Fibroblast of lung (primary cell): ENCODE data around the gene KEAP1. TPM values are rescaled to one million over a fixed set of nuclear protein-coding genes. Genes with fewer than 3 reads are reported as not detected.
"Not testable (repeated sequence)": the region's sequence is repeated elsewhere in the genome, so short reads cannot be mapped to it uniquely, and the experiment has no call there.

ENCODE experiments used
- DNase-seq, 2 donors: peaks; one replicate each; pipeline versions ENCODE4 v3.0.0 to v3.0.0-alpha.2; 2010; ENCODE audit warnings: low read depth in 2 of 2
- H2AFZ ChIP-seq: 2 replicates; pipeline ENCODE4 v1.5.1; 2012; ENCODE audit warnings: low read length, control low read depth, inconsistent platforms
- H3K27ac ChIP-seq: 2 replicates; pipeline ENCODE4 v1.5.1; 2011; ENCODE audit warnings: low read length, control low read depth; ENCODE audit not compliant: insufficient read depth
- H3K27me3 ChIP-seq: 2 replicates; pipeline ENCODE4 v1.5.1; 2011; ENCODE audit warnings: mild to moderate bottlenecking, low read length; ENCODE audit not compliant: control insufficient read depth, insufficient read depth
- H3K36me3 ChIP-seq: 2 replicates; pipeline ENCODE4 v1.5.1; 2011; ENCODE audit warnings: low read length; ENCODE audit not compliant: control insufficient read depth, insufficient read depth
- H3K4me1 ChIP-seq: 2 replicates; pipeline ENCODE4 v1.5.1; 2011; ENCODE audit warnings: low read length; ENCODE audit not compliant: control insufficient read depth, insufficient read depth; ENCODE audit errors: extremely low read depth
- H3K4me2 ChIP-seq: 2 replicates; pipeline ENCODE4 v1.5.1; 2011; ENCODE audit warnings: low read length, control low read depth; ENCODE audit not compliant: insufficient read depth; ENCODE audit errors: extremely low read depth
- H3K4me3 ChIP-seq, 4 experiments: fragments of 200-600 bp in 1 of 4; sonication (generic) in 1 of 4; replicated peaks in 1 of 4; 2 replicates each; pipeline ENCODE4 v1.5.1; 2011 to 2016; ENCODE audit warnings: low read length in 4 of 4, low read depth in 3 of 4, mild to moderate bottlenecking in 3 of 4, control low read depth in 2 of 4, inconsistent platforms in 1 of 4, mixed read lengths in 1 of 4; ENCODE audit not compliant: insufficient read depth in 1 of 4; ENCODE audit errors: control extremely low read depth in 1 of 4
- H3K79me2 ChIP-seq: 2 replicates; pipeline ENCODE4 v1.5.1; 2012; ENCODE audit warnings: mild to moderate bottlenecking, low read length, inconsistent platforms; ENCODE audit not compliant: control insufficient read depth, insufficient read depth
- H3K9ac ChIP-seq: 2 replicates; pipeline ENCODE4 v1.5.1; 2011; ENCODE audit warnings: mild to moderate bottlenecking, low read length, control low read depth; ENCODE audit not compliant: insufficient read depth
- H3K9me3 ChIP-seq: 2 replicates; pipeline ENCODE4 v1.5.1; 2012; ENCODE audit warnings: low read depth, low read length; ENCODE audit not compliant: control insufficient read depth, insufficient read depth
- H4K20me1 ChIP-seq: 2 replicates; pipeline ENCODE4 v1.5.1; 2011; ENCODE audit warnings: low read length; ENCODE audit not compliant: control insufficient read depth, insufficient read depth; ENCODE audit errors: extremely low read depth
- CTCF ChIP-seq, 2 donors: IDR thresholded peaks in 1 of 2; conservative IDR thresholded peaks in 1 of 2; 1 replicate in 1 of 2; 2 replicates in 1 of 2; pipeline ENCODE4 v1.5.1; 2011 to 2012; ENCODE audit warnings: low read length in 2 of 2, control low read depth in 1 of 2, inconsistent platforms in 1 of 2, low read depth in 1 of 2, mild to moderate bottlenecking in 1 of 2
- EZH2 ChIP-seq: IDR thresholded peaks from 2 replicates; pipeline ENCODE4 v1.5.1; 2012; ENCODE audit warnings: low read length, control low read depth, mild to moderate bottlenecking; ENCODE audit errors: missing control alignments
- polyA plus RNA-seq, 2 donors: library from polyadenylated mRNA; depleted of rRNA in 1 of 2; stranded (reverse) in 1 of 2; unstranded in 1 of 2; fragments of >200 nt; gene quantifications; 2 replicates each; pipeline ENCODE4 v1.2.1, GENCODE V29; 2011 to 2012; ENCODE audit warnings: missing spikeins in 1 of 2
- total RNA-seq: library from RNA; depleted of rRNA; stranded (reverse); fragments of >200 nt; gene quantifications from 2 replicates; pipeline ENCODE4 v1.2.1, GENCODE V29; 2014

KEAP1 gene
- total and polyA plus RNA-seq, 2 donors (not counting 1 experiment from before 2014, with no cell fraction given): 36.1 to 103 TPM

DNA sequence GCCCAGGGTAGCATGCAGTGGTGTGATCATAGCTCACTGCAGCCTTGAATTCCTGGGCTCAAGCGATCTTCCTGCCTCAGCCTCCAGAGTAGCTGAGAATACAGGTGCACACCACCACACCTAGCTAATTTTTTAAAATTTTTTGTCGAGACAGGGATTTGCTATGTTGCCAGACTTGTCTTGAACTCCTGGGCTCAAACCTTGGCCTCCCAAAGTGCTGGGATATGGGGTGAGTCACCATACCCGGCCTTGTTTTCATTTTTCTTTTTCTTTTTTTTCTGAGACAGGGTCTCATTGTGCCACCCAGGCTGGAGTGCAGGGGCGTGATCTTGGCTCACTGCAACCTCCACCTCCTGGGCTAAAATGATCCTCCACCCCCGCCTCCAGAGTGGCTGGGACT lies 38.7 kb downstream of the KEAP1 start:
- H3K27me3 ChIP-seq: no peaks in the 10 kb centered on the region
- no peak overlapping the region for H3K4me3 ChIP-seq
- no peaks in the 10 kb centered on the region for H4K20me1 ChIP-seq
- no peak overlapping the region for H3K4me2 ChIP-seq
- no peak overlapping the region for H2AFZ ChIP-seq
- no peak for DNase-seq
- no peaks in the 10 kb centered on the region for H3K4me1 ChIP-seq
- H3K27ac ChIP-seq: no peak overlapping the region
- H3K79me2 ChIP-seq: no peaks in the 10 kb centered on the region
- no peaks in the 10 kb centered on the region for H3K9me3 ChIP-seq
- peaks cover 6% of the 10 kb centered on the region for H3K36me3 ChIP-seq
- TF ChIP-seq EZH2: no peak
- no peak for TF ChIP-seq CTCF (conservative IDR thresholded peaks at IDR 0.05 in 1 of 2, IDR thresholded peaks at IDR 0.05 in 1 of 2; ENCODE audit: low read depth in 1 of 2, low read length in 2 of 2)
- H3K9ac ChIP-seq: no peak overlapping the region

- Histone ChIP-seq H4K20me1 (no peaks in the 10 kb centered on the region), H3K79me2 (no peaks in the 10 kb centered on the region), H2AFZ (no peak overlapping the region), H3K27me3 (no peaks in the 10 kb centered on the region), H3K4me2 (no peak overlapping the region), H3K4me1 (no peaks in the 10 kb centered on the region), H3K36me3 (peaks cover 6% of the 10 kb centered on the region), H3K27ac (no peak overlapping the region), H3K9me3 (no peaks in the 10 kb centered on the region), H3K4me3 (no peak overlapping the region), H3K9ac (no peak overlapping the region)
- DNase-seq: no peak
- TF ChIP-seq EZH2: no peak
These were observed 40.6 kb downstream of the KEAP1 start for GRCh38 chr19:10462557-10462956.

- H3K9me3 ChIP-seq, H3K4me3 ChIP-seq, H3K36me3 ChIP-seq, H3K79me2 ChIP-seq, DNase-seq, H2AFZ ChIP-seq, H3K27ac ChIP-seq, H3K4me2 ChIP-seq, H4K20me1 ChIP-seq, H3K9ac ChIP-seq, H3K4me1 ChIP-seq, H3K27me3 ChIP-seq: not testable (repeated sequence)
These were observed 41.1 kb downstream of the KEAP1 start for GRCh38 chr19:10462042-10462441.

GRCh38 chr19:10461047-10461949 lies 41.9 kb downstream of the KEAP1 start:
- DNase-seq: peak; percentile 88
- TF ChIP-seq EZH2: no peak
- no peak for TF ChIP-seq CTCF (conservative IDR thresholded peaks at IDR 0.05 in 1 of 2, IDR thresholded peaks at IDR 0.05 in 1 of 2; ENCODE audit: low read depth in 1 of 2, low read length in 2 of 2)

More at GRCh38 chr19:10461047-10461949, 41.9 kb downstream of the KEAP1 start:
- H3K9me3 ChIP-seq: no peaks in the 10 kb centered on the region
- no peak overlapping the region for H3K9ac ChIP-seq
- H3K27ac ChIP-seq: no peak overlapping the region
- no peaks in the 10 kb centered on the region for H3K27me3 ChIP-seq
- H3K36me3 ChIP-seq: peaks cover 3% of the 10 kb centered on the region
- no peaks in the 10 kb centered on the region for H3K4me1 ChIP-seq
- H3K79me2 ChIP-seq: no peaks in the 10 kb centered on the region
- no peak overlapping the region for H3K4me2 ChIP-seq
- H2AFZ ChIP-seq: peak overlapping the region; percentile 9
- no peaks in the 10 kb centered on the region for H4K20me1 ChIP-seq
- H3K4me3 ChIP-seq: peak overlapping the region in 1 of 4 experiments; percentile 36
